Activated T-cell treated with anti-CD3 and anti-CD28 coated beads for 4 hours (primary cell): Measurements from ENCODE around the gene SAG.
"Not testable (repeated sequence)": the region's sequence is repeated elsewhere in the genome, so short reads cannot be mapped to it uniquely, and the experiment has no call there.

Source experiments
- DNase-seq: peaks from one replicate; pipeline ENCODE4 v3.0.0-alpha.2; 2020

Gene SAG

GRCh38 chr2:233334915-233335314 is 27.3 kb downstream of the SAG start:
- no peak for DNase-seq

DNA sequence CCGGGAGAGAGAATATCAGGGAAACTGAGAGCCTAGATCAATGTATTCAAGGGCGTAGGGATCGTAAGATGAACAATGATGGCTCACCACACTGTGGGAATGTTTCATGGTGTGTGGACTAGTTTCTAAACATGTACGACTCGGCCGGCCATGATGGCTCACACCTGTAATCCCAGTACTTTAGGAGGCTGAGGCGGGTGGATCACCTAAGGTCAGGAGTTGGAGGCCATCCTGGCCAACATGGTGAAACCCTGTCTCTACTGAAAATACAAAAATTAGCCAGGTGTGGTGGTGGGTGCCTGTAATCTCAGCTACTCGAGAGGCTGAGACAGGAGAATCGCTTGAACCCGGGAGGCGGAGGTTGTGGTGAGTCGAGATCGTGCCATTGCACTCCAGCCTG is 28.5 kb downstream of the SAG start:
- not testable (repeated sequence) for DNase-seq

- DNase-seq = no peak
Measured at GRCh38 chr2:233336541-233336940, 28.9 kb downstream of the SAG start.

GRCh38 chr2:233338046-233338445 is 30.4 kb downstream of the SAG start:
- no peak for DNase-seq

- DNase-seq = no peak
Measured at GRCh38 chr2:233338812-233339368, 31.3 kb downstream of the SAG start.

- DNase-seq = no peak
Measured at GRCh38 chr2:233339427-233339826, 31.8 kb downstream of the SAG start.

- DNase-seq = no peak
Measured at GRCh38 chr2:233341296-233341695, 33.7 kb downstream of the SAG start.

GRCh38 chr2:233342301-233342700 is 34.7 kb downstream of the SAG start:
- DNase-seq = no peak

GRCh38 chr2:233343171-233343705 is 35.6 kb downstream of the SAG start:
- DNase-seq = no peak

GRCh38 chr2:233346376-233346775 is 38.8 kb downstream of the SAG start:
- DNase-seq = no peak

- DNase-seq = no peak
Measured at GRCh38 chr2:233346930-233347329, 39.3 kb downstream of the SAG start.

GRCh38 chr2:233349005-233349998 is 41.7 kb downstream of the SAG start:
- no peak for DNase-seq

DNA sequence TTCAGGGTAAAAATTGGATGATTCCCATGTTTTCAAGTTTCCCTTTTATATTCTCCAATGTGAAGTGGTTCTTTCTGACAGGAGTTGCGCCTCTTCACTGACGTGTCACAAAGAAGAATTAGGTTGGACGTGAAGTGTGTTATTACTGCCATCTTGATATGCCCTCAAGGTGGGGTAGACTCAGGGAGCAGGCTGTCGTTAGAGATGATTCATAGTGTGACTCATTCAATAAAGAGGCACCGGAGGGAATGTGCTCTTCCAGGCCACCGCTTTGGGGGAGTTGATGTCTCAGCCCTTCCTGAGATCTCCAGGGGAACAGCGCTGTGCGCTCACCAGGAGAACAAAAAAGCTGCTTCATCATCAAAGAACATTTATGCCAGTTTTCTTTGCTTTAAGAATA is 43.1 kb downstream of the SAG start:
- peak; percentile 25 for DNase-seq

- DNase-seq = no peak
Measured at GRCh38 chr2:233351423-233351822, 43.8 kb downstream of the SAG start.

GRCh38 chr2:233352141-233352842 is 44.7 kb downstream of the SAG start:
- no peak for DNase-seq

DNA sequence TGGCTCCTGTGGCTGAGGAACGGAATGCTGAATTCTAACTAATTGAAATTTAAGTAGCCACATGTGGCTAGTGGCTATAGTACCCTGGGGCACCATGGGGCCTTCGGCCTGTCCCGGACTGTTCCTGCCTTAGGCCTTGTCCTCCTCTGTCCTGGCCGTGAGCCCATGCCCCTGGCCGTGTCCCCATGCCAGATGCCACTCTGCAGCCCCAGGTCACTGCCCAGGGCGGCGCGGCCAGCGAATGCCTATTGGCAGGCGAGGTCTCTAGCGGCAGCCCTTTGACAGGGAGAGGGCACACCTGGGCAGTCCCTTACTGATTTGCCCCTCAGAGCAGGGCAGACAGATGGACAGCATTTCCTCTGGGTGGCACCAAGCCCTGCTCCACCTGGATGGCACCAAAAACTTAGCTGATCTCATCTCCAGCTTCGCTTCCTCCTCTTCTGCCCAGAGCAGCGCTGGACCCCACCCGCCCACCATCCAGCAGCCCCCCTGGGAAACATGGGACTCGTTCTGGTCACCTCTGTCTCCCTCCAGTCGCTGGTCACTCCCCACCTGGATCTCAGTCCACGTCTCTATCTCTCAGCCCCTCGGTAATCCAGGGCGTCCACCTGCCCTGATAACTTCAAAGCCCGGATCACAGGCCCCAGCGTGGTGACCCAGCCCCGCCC is 45.6 kb downstream of the SAG start:
- no peak for DNase-seq

DNA sequence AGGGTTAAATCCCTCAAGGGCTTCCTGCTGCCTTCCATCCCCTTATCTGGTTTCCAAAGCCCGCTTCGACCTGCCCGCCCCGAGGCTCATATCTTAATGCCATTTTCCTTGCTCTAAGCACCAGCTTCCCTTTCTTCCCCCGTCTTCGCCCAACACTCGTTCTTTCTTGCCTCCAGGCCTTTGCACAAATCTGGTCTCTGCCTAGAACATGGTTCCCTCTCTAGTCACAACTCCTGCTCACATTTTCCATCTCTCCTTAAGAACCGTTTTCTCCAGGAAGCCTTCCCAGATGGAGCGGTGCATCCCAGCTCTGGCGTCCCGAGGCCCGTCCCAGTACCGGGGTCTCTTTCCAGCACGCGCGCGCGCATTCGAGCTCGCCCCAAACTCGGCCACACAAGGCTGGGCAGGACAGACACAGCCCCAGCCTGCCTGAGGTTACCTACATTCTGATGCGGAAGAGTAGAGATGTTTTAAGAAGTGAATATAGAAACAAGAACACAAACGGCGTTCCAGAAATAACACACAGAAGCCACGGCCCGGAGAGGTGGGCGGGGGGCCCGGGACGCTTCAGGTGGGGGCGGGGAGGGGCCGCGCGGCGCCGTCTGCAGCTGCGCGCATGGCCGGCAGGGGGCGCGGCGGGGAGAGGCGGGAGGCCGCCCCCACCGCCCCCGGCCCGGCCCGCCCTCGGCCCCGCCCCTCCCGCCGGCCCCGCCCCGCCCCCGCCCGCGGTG is 46.3 kb downstream of the SAG start, which contains the start of gene DGKD:
Gene DGKD (plus strand): TSS at position 726 of the 731 bp plus-strand sequence. CDS start 25 bp downstream, outside the sequence.
- DNase-seq = peak; percentile 76

DNA sequence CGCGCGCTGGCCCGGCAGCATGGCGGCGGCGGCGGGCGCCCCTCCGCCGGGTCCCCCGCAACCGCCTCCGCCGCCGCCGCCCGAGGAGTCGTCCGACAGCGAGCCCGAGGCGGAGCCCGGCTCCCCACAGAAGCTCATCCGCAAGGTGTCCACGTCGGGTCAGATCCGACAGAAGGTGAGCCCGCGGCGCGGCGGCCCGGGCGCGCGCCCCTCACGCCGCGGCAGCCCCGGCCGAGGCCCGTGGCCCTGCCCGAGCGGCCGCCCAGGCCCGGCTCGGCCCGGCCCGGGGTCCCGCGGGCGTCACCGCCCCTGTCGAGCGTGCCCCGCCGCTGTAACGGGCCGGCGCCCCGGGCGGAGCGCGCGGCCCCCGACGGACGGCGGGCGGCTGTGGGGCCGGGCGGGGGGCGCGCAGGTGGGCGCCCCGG is 46.9 kb downstream of the SAG start:
- no peak for DNase-seq

DNA sequence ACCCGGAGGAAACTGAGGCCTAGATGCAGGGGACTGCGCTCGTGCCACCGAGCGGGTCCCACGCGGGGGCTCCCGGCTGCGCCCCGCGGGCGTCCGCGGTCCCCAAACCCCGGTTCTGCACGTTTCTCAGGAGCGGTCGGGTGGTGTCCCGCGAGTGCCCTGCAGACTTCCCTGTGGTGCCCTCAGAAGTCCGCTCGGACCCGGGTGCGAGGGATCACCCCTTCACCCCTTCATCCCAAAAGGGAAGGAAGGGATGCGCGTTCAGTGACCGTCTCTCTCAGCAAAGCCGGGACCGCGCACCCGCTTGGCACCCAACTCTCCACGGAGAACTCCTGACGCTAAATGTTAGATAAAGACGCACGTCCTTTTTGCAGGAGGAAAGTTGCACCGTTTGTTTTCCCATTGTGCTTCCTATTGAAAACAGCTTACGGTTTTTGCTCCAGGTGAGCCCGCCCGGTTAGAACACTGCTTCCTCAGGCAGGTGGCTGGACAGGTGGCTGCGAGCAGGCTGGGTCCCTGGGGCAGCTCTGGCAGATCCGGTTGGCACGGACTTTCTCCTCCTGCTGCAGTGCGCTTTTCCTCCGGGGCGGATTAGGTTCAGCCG is 47.5 kb downstream of the SAG start:
- DNase-seq = no peak

- no peak for DNase-seq
Measured at GRCh38 chr2:233355916-233356315, 48.3 kb downstream of the SAG start.

- DNase-seq = no peak
Measured at GRCh38 chr2:233356546-233357308, 49.1 kb downstream of the SAG start.
